HEK293 (cell line): ENCODE results near the gene PXYLP1.
A peak's percentile ranks its signal among the peaks of the same experiment; 100 is the strongest.

Experiments used
- CTCF ChIA-PET: fragments of 350-600 bp; formaldehyde crosslinking; extraction: SDS; loops from one replicate; lab custom pipeline; 2021; ENCODE audit warnings: antibody characterized with exemption; lab: Yijun Ruan, JAX
- POLR2A ChIA-PET: fragments of 300-600 bp; formaldehyde crosslinking; extraction: SDS; loops from one replicate; lab custom pipeline; 2020; ENCODE audit warnings: antibody characterized with exemption, inconsistent platforms; lab: Yijun Ruan, JAX
- H3K27ac ChIP-seq: fragments of 200-500 bp; sonication (Bioruptor generic); 2 replicates; pipeline ENCODE4 v1.5.1; 2014; ENCODE audit warnings: low read depth, low read length, control low read depth, inconsistent platforms; ENCODE audit errors: extremely low read depth
- H3K36me3 ChIP-seq, 2 experiments: fragments of 200-500 bp in 1 of 2; sonication (Bioruptor generic) in 1 of 2; 1 replicate in 1 of 2; 2 replicates in 1 of 2; pipeline ENCODE4 v1.5.1; 2014 to 2017; ENCODE audit warnings: inconsistent platforms in 2 of 2, low read length in 2 of 2; ENCODE audit not compliant: control insufficient read depth in 2 of 2, insufficient read depth in 1 of 2
- H3K4me1 ChIP-seq: fragments of 200-500 bp; sonication (Bioruptor generic); 2 replicates; pipeline ENCODE4 v1.5.1; 2014; ENCODE audit warnings: mild to moderate bottlenecking, low read length, inconsistent platforms; ENCODE audit not compliant: control insufficient read depth, insufficient read depth
- H3K4me3 ChIP-seq: 2 replicates; pipeline ENCODE4 v1.5.1; 2011; ENCODE audit warnings: low read depth, mild to moderate bottlenecking, control low read depth, low read length, moderate library complexity
- H3K9me3 ChIP-seq: fragments of 200-500 bp; sonication (Bioruptor generic); 2 replicates; pipeline ENCODE4 v1.5.1; 2014; ENCODE audit warnings: low read depth, low read length, inconsistent platforms; ENCODE audit not compliant: control insufficient read depth, insufficient read depth
- BCL6B ChIP-seq: fragments of 450-650 bp; formaldehyde crosslinking; IDR thresholded peaks from 2 replicates; pipeline ENCODE4 v1.5.1; 2017; ENCODE audit warnings: missing biosample characterization, missing genetic modification characterization
- GLIS1 ChIP-seq: fragments of 450-650 bp; formaldehyde crosslinking; IDR thresholded peaks from 2 replicates; pipeline ENCODE4 v1.5.1; 2016; ENCODE audit warnings: missing biosample characterization, missing genetic modification characterization
- HOXD13 ChIP-seq: sonication (generic); formaldehyde crosslinking; IDR thresholded peaks from 2 replicates; pipeline ENCODE4 v1.8.0; 2022; ENCODE audit warnings: missing genetic modification reagents, borderline replicate concordance
- KLF9 ChIP-seq: fragments of 450-650 bp; formaldehyde crosslinking; IDR thresholded peaks from 2 replicates; pipeline ENCODE4 v1.5.1; 2016; ENCODE audit warnings: missing biosample characterization, missing genetic modification characterization, low read depth
- OSR2 ChIP-seq: fragments of 450-650 bp; formaldehyde crosslinking; IDR thresholded peaks from 2 replicates; pipeline ENCODE4 v1.5.1; 2016; ENCODE audit warnings: missing biosample characterization, missing genetic modification characterization
- RBAK ChIP-seq: fragments of 450-650 bp; formaldehyde crosslinking; IDR thresholded peaks from 2 replicates; pipeline ENCODE4 v1.5.1; 2016; ENCODE audit warnings: missing biosample characterization, missing genetic modification characterization
- REST ChIP-seq: fragments of 450-650 bp; formaldehyde crosslinking; IDR thresholded peaks from 2 replicates; pipeline ENCODE4 v1.5.1; 2016; ENCODE audit warnings: missing biosample characterization, missing genetic modification characterization
- SCRT2 ChIP-seq: fragments of 450-650 bp; formaldehyde crosslinking; IDR thresholded peaks from 2 replicates; pipeline ENCODE4 v1.5.1; 2016; ENCODE audit warnings: missing biosample characterization, missing genetic modification characterization
- ZBTB8A ChIP-seq: fragments of 450-650 bp; formaldehyde crosslinking; IDR thresholded peaks from 2 replicates; pipeline ENCODE4 v1.5.1; 2016; ENCODE audit warnings: missing biosample characterization, missing genetic modification characterization
- ZFP37 ChIP-seq: fragments of 450-650 bp; formaldehyde crosslinking; IDR thresholded peaks from 2 replicates; pipeline ENCODE4 v1.5.1; 2016; ENCODE audit warnings: missing biosample characterization, missing genetic modification characterization
- ZIC2 ChIP-seq: fragments of 450-650 bp; formaldehyde crosslinking; IDR thresholded peaks from 2 replicates; pipeline ENCODE4 v1.5.1; 2016; ENCODE audit warnings: missing biosample characterization, missing genetic modification characterization
- ZNF148 ChIP-seq: fragments of 450-650 bp; formaldehyde crosslinking; IDR thresholded peaks from 2 replicates; pipeline ENCODE4 v1.5.0; 2017; ENCODE audit warnings: missing biosample characterization, missing genetic modification characterization, borderline replicate concordance
- ZNF324 ChIP-seq: fragments of 450-650 bp; formaldehyde crosslinking; IDR thresholded peaks from 2 replicates; pipeline ENCODE4 v1.5.1; 2016; ENCODE audit warnings: missing biosample characterization, missing genetic modification characterization
- ZNF354C ChIP-seq: fragments of 450-650 bp; formaldehyde crosslinking; IDR thresholded peaks from 2 replicates; pipeline ENCODE4 v1.5.1; 2016; ENCODE audit warnings: missing biosample characterization, missing genetic modification characterization, low read depth, borderline replicate concordance
- ZNF366 ChIP-seq: fragments of 450-650 bp; formaldehyde crosslinking; conservative IDR thresholded peaks from 2 replicates; pipeline ENCODE4 v1.5.1; 2016; ENCODE audit warnings: missing biosample characterization, missing genetic modification characterization
- ZNF398 ChIP-seq: fragments of 450-650 bp; formaldehyde crosslinking; IDR thresholded peaks from 2 replicates; pipeline ENCODE4 v1.5.1; 2017; ENCODE audit warnings: missing biosample characterization, missing genetic modification characterization
- ZNF416 ChIP-seq: fragments of 450-650 bp; formaldehyde crosslinking; IDR thresholded peaks from 2 replicates; pipeline ENCODE4 v1.5.1; 2016; ENCODE audit warnings: missing biosample characterization, missing genetic modification characterization
- ZNF529 ChIP-seq: fragments of 450-650 bp; formaldehyde crosslinking; IDR thresholded peaks from 2 replicates; pipeline ENCODE4 v1.5.1; 2017; ENCODE audit warnings: missing genetic modification characterization, missing biosample characterization; ENCODE audit not compliant: insufficient replicate concordance
- ZNF548 ChIP-seq: fragments of 450-650 bp; formaldehyde crosslinking; IDR thresholded peaks from 2 replicates; pipeline ENCODE4 v1.5.1; 2016; ENCODE audit warnings: missing biosample characterization, missing genetic modification characterization
- ZNF560 ChIP-seq: fragments of 450-650 bp; formaldehyde crosslinking; IDR thresholded peaks from 2 replicates; pipeline ENCODE4 v1.5.1; 2017; ENCODE audit warnings: missing biosample characterization, missing genetic modification characterization, borderline replicate concordance
- ZNF629 ChIP-seq: fragments of 450-650 bp; formaldehyde crosslinking; IDR thresholded peaks from 2 replicates; pipeline ENCODE4 v1.5.1; 2017; ENCODE audit warnings: missing biosample characterization, missing genetic modification characterization
- ZNF76 ChIP-seq: fragments of 450-650 bp; formaldehyde crosslinking; IDR thresholded peaks from 2 replicates; pipeline ENCODE4; 2016; ENCODE audit warnings: low read depth, missing biosample characterization, missing genetic modification characterization, borderline replicate concordance
- ZNF768 ChIP-seq: fragments of 450-650 bp; formaldehyde crosslinking; IDR thresholded peaks from 2 replicates; pipeline ENCODE4 v1.5.1; 2018; ENCODE audit warnings: missing biosample characterization, mild to moderate bottlenecking, missing genetic modification characterization
- ZNF791 ChIP-seq: fragments of 450-650 bp; formaldehyde crosslinking; IDR thresholded peaks from 2 replicates; pipeline ENCODE4 v1.5.1; 2016; ENCODE audit warnings: missing biosample characterization, missing genetic modification characterization
- ZSCAN23 ChIP-seq: fragments of 450-650 bp; formaldehyde crosslinking; IDR thresholded peaks from 2 replicates; pipeline ENCODE4 v1.5.1; 2016; ENCODE audit warnings: missing biosample characterization, missing genetic modification characterization

PXYLP1 gene

GRCh38 chr3:141240687-141241615 lies 9.3 kb downstream of the PXYLP1 start (continued):
- TF ChIP-seq SCRT2 (tag by site-specific recombination) (peak; percentile 76), RBAK (no peak), ZNF398 (tag by site-specific recombination) (0 out of 2 replicates have a peak, but pooled peaks have one; percentile 15), GLIS1 (tag by site-specific recombination) (peak; percentile 89), ZNF560 (tag by site-specific recombination) (no peak), OSR2 (tag by site-specific recombination) (peak; percentile 79), ZIC2 (tag by site-specific recombination) (peak; percentile 56), BCL6B (tag by site-specific recombination) (no peak), ZNF629 (peak; percentile 29; the same call in 1 of the 2 replicates)

- H3K4me1 ChIP-seq = peaks cover 6% of the 10 kb centered on the region; the same call in 1 of the 2 replicates
- peaks cover 0 to 8% of the 10 kb centered on the region in 2 experiments; a peak in 1 of 3 replicates for H3K36me3 ChIP-seq
- H3K4me3 ChIP-seq = no peak overlapping the region
- no peaks in the 10 kb centered on the region for H3K9me3 ChIP-seq
- ChIA-PET CTCF (interaction anchor here (1.1 to 1.9 kb wide), 2 partner anchors 10 to 14 kb away, joined by 3 to 10 read pairs; partner anchors contain the start of gene PXYLP1), POLR2A (interaction anchor here (1.0 to 1.3 kb wide), 2 partner anchors 9 to 10 kb away, joined by 4 to 5 read pairs; partner anchors contain the start of gene PXYLP1)
- no peak overlapping the region for H3K27ac ChIP-seq
- TF ChIP-seq ZNF148 (tag by site-specific recombination) (no peak), ZNF548 (tag by site-specific recombination) (no peak), ZNF76 (no peak), ZSCAN23 (no peak), ZBTB8A (tag by site-specific recombination) (no peak), ZNF416 (tag by site-specific recombination) (no peak), ZNF366 (tag by site-specific recombination) (no peak), ZNF354C (tag by site-specific recombination) (no peak), KLF9 (tag by site-specific recombination) (no peak), ZFP37 (tag by site-specific recombination) (no peak), ZNF529 (tag by site-specific recombination) (no peak), ZNF324 (no peak), ZNF768 (tag by site-specific recombination) (no peak), ZNF791 (no peak), HOXD13 (no peak), REST (tag by site-specific recombination) (no peak)
Measured at GRCh38 chr3:141241616-141242376, 10.2 kb downstream of the PXYLP1 start.
